Measurements from ENCODE around the gene KRTAP10-3. TPM values are rescaled to one million over a fixed set of nuclear protein-coding genes. Genes with fewer than 3 reads are reported as not detected.
"Not testable (repeated sequence)": the region's sequence is repeated elsewhere in the genome, so short reads cannot be mapped to it uniquely, and the experiment has no call there.

KRTAP10-3 gene
- total RNA-seq, 2 donors from 2014 or later = not detected

- Mint-ChIP-seq H3K27ac (no peak overlapping the region), H3K9me3 (peaks cover 6% of the 10 kb centered on the region), H3K4me1 (ENCODE audit: low read depth in 2 of 2) (no peaks in the 10 kb centered on the region), H3K36me3 (peaks cover 23% of the 10 kb centered on the region), H3K4me3 (no peak overlapping the region), H3K27me3 (peaks cover 28 to 30% of the 10 kb centered on the region in 2 donors)
- DNase-seq (ENCODE audit: low spot score) = no peak
- no peak for ATAC-seq
These were observed 22.6 kb upstream of the KRTAP10-3 start for GRCh38 chr21:44581158-44581557.

GRCh38 chr21:44580231-44580821 lies 21.7 kb upstream of the KRTAP10-3 start, which contains the start of gene KRTAP10-5:
TSS of gene KRTAP10-5 (minus strand) at chr21:44580604. CDS start at chr21:44580578, 26 bp downstream.
- not testable (repeated sequence) for H3K4me1 Mint-ChIP-seq (ENCODE audit: low read depth in 2 of 2); H3K27ac Mint-ChIP-seq; H3K4me3 Mint-ChIP-seq; DNase-seq (ENCODE audit: low spot score); ATAC-seq; H3K9me3 Mint-ChIP-seq
- H3K36me3 Mint-ChIP-seq = peaks cover 23% of the 10 kb centered on the region
- peaks cover 28 to 29% of the 10 kb centered on the region in 2 donors for H3K27me3 Mint-ChIP-seq

- Mint-ChIP-seq H3K4me1 (ENCODE audit: low read depth in 2 of 2) (peaks cover 0 to 2% of the 10 kb centered on the region in 2 donors), H3K27ac (no peak overlapping the region), H3K9me3 (peaks cover 6% of the 10 kb centered on the region), H3K4me3 (no peak overlapping the region), H3K27me3 (peaks cover 27 to 31% of the 10 kb centered on the region in 2 donors), H3K36me3 (peaks cover 23% of the 10 kb centered on the region)
- ATAC-seq (no peak), DNase-seq (ENCODE audit: low spot score) (no peak)
These were observed 21.2 kb upstream of the KRTAP10-3 start for GRCh38 chr21:44579833-44580144.

GRCh38 chr21:44579056-44579832 lies 20.6 kb upstream of the KRTAP10-3 start:
- H3K36me3 Mint-ChIP-seq = peaks cover 23% of the 10 kb centered on the region
- H3K4me3 Mint-ChIP-seq = no peak overlapping the region
- H3K9me3 Mint-ChIP-seq = peaks cover 6% of the 10 kb centered on the region
- H3K4me1 Mint-ChIP-seq (ENCODE audit: low read depth in 2 of 2) = peaks cover 0 to 2% of the 10 kb centered on the region in 2 donors
- peaks cover 24 to 29% of the 10 kb centered on the region in 2 donors for H3K27me3 Mint-ChIP-seq
- no peak overlapping the region for H3K27ac Mint-ChIP-seq
- no peak for ATAC-seq
- no peak for DNase-seq (ENCODE audit: low spot score)

- Mint-ChIP-seq H3K4me1 (ENCODE audit: low read depth in 2 of 2) (peaks cover 0 to 2% of the 10 kb centered on the region in 2 donors), H3K9me3 (peaks cover 6% of the 10 kb centered on the region), H3K27ac (no peak overlapping the region), H3K36me3 (peaks cover 23% of the 10 kb centered on the region), H3K4me3 (no peak overlapping the region), H3K27me3 (peaks cover 21 to 22% of the 10 kb centered on the region in 2 donors)
- ATAC-seq = no peak
- no peak for DNase-seq (ENCODE audit: low spot score)
These were observed 19.9 kb upstream of the KRTAP10-3 start for GRCh38 chr21:44578371-44579055.

- H3K27me3 Mint-ChIP-seq = peaks cover 23 to 32% of the 10 kb centered on the region in 2 donors
- DNase-seq (ENCODE audit: low spot score) (no peak), ATAC-seq (no peak)
- peaks cover 8% of the 10 kb centered on the region for H3K36me3 Mint-ChIP-seq
- H3K27ac Mint-ChIP-seq = no peak overlapping the region
- no peak overlapping the region for H3K4me3 Mint-ChIP-seq
- H3K4me1 Mint-ChIP-seq (ENCODE audit: low read depth in 2 of 2) = peaks cover 0 to 2% of the 10 kb centered on the region in 2 donors
- peaks cover 3% of the 10 kb centered on the region for H3K9me3 Mint-ChIP-seq
These were observed 17.4 kb upstream of the KRTAP10-3 start for GRCh38 chr21:44576025-44576420.

- peaks cover 6% of the 10 kb centered on the region for H3K36me3 Mint-ChIP-seq
- no peak overlapping the region for H3K27ac Mint-ChIP-seq
- ATAC-seq (no peak), DNase-seq (ENCODE audit: low spot score) (no peak)
- H3K9me3 Mint-ChIP-seq = peaks cover 3% of the 10 kb centered on the region
- peaks cover 23 to 32% of the 10 kb centered on the region in 2 donors for H3K27me3 Mint-ChIP-seq
- no peak overlapping the region for H3K4me3 Mint-ChIP-seq
- H3K4me1 Mint-ChIP-seq (ENCODE audit: low read depth in 2 of 2) = peaks cover 0 to 2% of the 10 kb centered on the region in 2 donors
These were observed 16.9 kb upstream of the KRTAP10-3 start for GRCh38 chr21:44575307-44576024.

GRCh38 chr21:44574457-44575306 lies 16.1 kb upstream of the KRTAP10-3 start:
- Mint-ChIP-seq H3K36me3 (no peaks in the 10 kb centered on the region), H3K4me1 (ENCODE audit: low read depth in 2 of 2) (peaks cover 0 to 2% of the 10 kb centered on the region in 2 donors), H3K27me3 (peaks cover 21 to 32% of the 10 kb centered on the region in 2 donors), H3K27ac (no peak overlapping the region), H3K4me3 (no peak overlapping the region), H3K9me3 (peaks cover 3% of the 10 kb centered on the region)
- ATAC-seq = no peak
- DNase-seq (ENCODE audit: low spot score) = no peak

- not testable (repeated sequence) for H3K27ac Mint-ChIP-seq; H3K4me1 Mint-ChIP-seq (ENCODE audit: low read depth in 2 of 2); H3K4me3 Mint-ChIP-seq; H3K9me3 Mint-ChIP-seq; H3K36me3 Mint-ChIP-seq; ATAC-seq; DNase-seq (ENCODE audit: low spot score)
- H3K27me3 Mint-ChIP-seq = peaks cover 21 to 32% of the 10 kb centered on the region in 2 donors
These were observed 15.2 kb upstream of the KRTAP10-3 start, which contains the start of gene KRTAP10-4 for GRCh38 chr21:44573630-44574456. TSS of gene KRTAP10-4 (plus strand) at chr21:44573729. CDS start at chr21:44573759, 30 bp downstream.

- no peak for DNase-seq (ENCODE audit: low spot score)
- Mint-ChIP-seq H3K4me3 (no peak overlapping the region), H3K27ac (no peak overlapping the region), H3K36me3 (no peaks in the 10 kb centered on the region), H3K27me3 (peaks cover 21 to 32% of the 10 kb centered on the region in 2 donors), H3K4me1 (ENCODE audit: low read depth in 2 of 2) (peaks cover 0 to 2% of the 10 kb centered on the region in 2 donors), H3K9me3 (peaks cover 3% of the 10 kb centered on the region)
- ATAC-seq = no peak
These were observed 14.5 kb upstream of the KRTAP10-3 start for GRCh38 chr21:44572959-44573583.

- DNase-seq (ENCODE audit: low spot score) (no peak), ATAC-seq (no peak)
- Mint-ChIP-seq H3K27ac (no peak overlapping the region), H3K4me1 (ENCODE audit: low read depth in 2 of 2) (peaks cover 0 to 2% of the 10 kb centered on the region in 2 donors), H3K9me3 (peaks cover 3% of the 10 kb centered on the region), H3K27me3 (peaks cover 24 to 32% of the 10 kb centered on the region in 2 donors), H3K4me3 (no peak overlapping the region), H3K36me3 (no peaks in the 10 kb centered on the region)
These were observed 13.5 kb upstream of the KRTAP10-3 start for GRCh38 chr21:44571844-44572782.

Data from natural killer cell treated with Interleukin-12 subunit alpha and Interleukin-12 subunit beta and Interleukin-15 and Interleukin-18, amount 100 ng/mL, for 72 hours (primary cell).